Measurements from ENCODE around the gene CLNS1A.
"Not testable (repeated sequence)": the region's sequence is repeated elsewhere in the genome, so short reads cannot be mapped to it uniquely, and the experiment has no call there.

The CLNS1A gene, protein sequence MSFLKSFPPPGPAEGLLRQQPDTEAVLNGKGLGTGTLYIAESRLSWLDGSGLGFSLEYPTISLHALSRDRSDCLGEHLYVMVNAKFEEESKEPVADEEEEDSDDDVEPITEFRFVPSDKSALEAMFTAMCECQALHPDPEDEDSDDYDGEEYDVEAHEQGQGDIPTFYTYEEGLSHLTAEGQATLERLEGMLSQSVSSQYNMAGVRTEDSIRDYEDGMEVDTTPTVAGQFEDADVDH

DNA sequence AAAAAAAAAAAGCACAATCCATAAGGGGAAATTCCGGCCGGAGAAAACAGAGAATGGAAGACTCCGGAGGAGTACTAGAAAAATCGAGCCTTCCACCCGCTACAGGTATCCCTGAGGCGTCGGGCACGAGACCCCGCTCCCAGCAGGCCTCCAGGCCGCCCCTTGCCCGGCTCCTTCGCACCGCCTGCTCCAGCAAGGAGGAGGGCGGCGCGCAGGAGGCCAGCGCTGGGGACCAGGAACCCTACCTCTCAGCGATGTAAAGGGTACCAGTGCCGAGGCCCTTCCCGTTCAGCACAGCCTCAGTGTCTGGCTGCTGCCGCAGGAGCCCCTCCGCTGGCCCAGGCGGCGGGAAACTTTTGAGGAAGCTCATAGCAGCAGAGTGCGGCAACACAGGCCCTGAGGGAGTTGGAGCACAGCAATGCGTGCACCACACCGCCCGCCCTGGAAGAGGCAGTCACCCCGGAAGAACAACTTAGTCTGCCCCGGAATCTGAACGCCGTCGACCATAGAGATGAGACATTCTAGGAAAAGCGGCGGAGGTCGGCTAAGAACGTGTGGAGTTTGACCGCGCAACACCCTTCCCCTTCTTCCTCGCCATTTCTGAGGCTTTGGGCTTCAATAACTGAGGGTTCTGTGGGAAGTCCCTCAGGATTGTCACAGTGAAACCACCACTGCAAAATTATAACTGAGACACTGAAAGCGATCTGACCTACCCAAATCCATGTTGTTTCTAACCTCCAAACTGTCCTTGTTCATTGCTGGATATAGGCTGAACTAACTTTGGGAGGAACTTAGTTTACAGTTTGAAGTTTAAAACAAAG lies at the start of gene CLNS1A:
Gene CLNS1A (minus strand): TSS at position 450 of the 821 bp plus-strand sequence. CDS start 80 bp downstream, at position 370.
- in situ Hi-C loops (cut with MboI; ENCODE audit: low sequenced_read_pairs), result no loop called here

DNA sequence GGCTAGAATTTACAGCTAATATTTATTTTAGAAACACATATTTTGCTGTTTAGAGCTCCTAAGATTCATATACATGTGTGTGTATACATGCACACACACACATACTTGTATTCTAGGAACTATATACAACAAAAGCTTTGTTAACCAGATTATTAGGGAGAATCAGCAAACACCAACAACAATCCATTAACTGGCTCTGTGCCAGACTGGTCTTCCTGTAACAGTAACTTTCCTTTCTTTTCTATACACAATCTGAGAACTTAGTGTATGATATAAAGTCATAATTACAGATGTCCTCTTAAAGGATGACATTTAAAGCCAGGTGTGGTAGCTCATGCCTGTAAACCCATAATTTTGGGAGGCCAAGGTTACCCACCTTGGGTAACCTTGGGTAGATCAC lies 49.5 kb upstream of the CLNS1A start:
- in situ Hi-C loops (cut with MboI; ENCODE audit: low sequenced_read_pairs), result no loop called here

DNA sequence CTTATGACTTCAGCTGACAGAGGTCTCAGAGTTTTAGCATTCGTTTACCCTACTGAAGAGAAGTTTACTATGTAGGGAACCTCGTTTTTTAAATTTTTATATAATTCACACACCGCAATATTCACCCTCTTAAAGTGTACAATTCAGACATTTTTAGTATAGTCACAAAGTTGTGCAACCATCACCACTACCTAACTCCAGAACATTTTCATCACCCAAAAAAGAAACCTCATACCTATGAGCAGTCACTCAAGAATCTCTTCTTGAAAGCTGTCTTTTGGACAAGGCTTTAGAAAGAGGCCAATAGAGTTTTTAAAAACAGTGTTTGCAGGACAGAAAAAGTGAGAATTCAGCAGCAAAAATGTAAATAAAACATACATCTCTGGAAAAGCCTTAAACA lies 39.5 kb upstream of the CLNS1A start:
- in situ Hi-C loops (cut with MboI; ENCODE audit: low sequenced_read_pairs), result no loop called here

DNA sequence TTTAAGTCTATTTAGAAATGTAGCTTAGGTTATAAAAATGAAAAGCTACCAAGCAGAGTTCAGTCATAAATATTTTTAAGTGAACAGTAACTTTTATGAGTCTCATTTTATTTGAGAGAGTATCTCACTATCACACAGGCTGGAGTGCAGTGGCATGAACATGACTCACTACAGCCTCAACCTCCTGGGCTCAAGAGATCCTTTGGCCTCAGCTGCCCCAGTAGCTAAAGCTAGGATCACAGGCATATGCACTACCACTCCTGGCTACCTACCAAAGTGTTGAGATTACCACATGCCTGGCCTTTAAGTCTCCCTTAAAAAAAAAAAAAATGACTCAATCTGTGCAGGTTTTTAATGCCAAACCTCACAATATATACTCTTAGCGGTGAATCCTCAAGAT lies 34.7 kb upstream of the CLNS1A start:
- in situ Hi-C loops (cut with MboI; ENCODE audit: low sequenced_read_pairs), result no loop called here

DNA sequence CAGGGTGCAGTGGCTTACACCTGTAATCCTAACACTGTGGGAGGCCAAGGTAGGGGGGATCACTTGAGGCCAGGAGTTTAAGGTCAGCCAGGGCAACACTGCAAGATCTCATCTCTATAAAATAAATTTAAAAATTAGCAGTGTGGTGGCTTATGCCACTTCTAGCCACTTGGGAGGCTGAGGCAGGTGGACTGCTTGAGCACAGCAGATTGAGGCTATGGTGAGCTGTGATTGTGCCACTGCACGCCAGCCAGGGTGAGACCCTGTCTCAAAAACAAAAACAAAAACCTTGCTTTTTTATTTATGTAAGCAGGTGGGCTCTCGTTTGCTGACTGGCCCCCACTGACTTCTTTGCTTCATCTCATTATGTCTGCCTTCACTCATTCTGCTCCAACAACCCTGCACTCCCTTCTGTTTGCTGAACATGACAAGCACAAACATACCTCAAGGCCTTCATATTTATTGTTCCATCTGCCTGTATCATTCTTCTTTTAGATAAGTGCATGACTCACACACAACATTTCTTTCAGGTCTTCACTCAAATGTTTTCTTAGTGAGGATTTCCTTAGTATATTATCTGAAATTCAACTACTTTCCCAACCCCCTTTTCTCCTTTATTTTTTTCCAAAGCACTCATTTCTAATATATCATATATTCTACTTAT lies 32.4 kb upstream of the CLNS1A start:
- in situ Hi-C loops (cut with MboI; ENCODE audit: low sequenced_read_pairs), result no loop called here

DNA sequence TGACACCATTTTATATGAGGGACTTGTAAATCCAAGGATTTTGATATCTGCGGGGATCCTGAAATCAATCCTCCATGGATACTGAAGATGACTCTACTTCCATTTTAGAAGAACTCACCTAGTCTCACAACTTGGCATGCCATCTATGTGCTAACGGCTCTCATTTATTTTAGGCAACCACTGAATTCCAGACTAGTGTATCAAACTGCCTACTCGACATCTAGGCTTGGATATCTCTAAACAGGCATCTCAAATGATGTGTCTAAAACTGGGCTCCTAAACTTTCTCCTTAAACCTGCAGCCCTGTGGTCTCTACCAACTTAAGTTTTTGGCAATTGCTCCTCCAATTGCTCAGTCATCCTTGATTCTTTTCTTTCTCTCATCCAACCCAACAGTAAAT lies 31.2 kb upstream of the CLNS1A start:
- in situ Hi-C loops (cut with MboI; ENCODE audit: low sequenced_read_pairs), result no loop called here

DNA sequence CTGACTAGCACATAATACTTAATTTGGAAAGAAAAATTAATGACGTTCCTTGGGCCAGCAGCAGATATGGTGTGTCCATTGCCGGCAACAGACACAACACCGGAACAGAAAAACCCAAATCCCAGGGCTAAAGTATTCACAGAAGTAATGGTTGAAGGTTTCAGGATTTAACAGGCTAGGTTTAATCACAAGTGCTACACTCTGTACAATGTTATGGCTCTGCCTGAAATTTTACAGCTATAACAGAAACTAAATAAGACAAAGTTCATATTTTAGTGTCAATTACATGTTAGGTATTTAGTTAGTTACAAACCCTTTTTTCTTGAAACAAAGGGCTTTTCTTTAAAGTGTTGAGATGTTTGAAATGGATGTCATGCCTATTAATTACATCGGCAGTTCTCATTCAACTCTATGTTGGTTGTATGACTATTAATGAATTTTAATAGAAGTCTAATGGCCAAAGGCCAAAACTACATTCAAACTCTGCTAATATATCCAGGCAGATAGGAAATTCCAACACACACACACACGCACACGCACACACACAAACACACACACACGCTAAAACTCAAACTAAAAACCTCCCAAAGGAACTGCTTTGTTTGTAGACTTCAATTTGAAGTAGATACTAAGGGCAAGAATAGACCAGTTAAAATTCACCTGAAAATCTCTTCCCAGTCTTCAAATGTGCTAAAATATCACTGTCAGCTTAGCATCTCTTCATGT lies 27.8 kb upstream of the CLNS1A start:
- in situ Hi-C loops (cut with MboI; ENCODE audit: low sequenced_read_pairs), result no loop called here

DNA sequence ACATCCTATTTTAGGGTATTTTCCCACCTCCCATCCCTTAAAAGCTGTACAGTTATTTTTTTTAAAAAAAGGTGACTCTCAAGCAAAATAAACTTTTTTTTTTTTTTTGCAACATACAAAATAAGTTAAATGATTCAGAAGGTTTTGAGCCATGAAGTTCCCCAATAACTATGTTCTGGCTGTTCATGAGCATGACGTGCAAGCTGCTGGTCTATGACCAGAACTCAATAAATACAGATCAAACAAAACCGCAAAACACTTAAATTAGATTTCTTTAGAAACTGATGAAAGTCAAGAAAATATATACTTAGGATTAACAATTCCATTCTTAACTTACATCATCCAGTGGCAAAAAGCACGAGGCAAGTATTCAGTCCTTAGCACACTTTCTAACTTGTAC lies 24.1 kb upstream of the CLNS1A start:
- in situ Hi-C loops (cut with MboI; ENCODE audit: low sequenced_read_pairs), result no loop called here

DNA sequence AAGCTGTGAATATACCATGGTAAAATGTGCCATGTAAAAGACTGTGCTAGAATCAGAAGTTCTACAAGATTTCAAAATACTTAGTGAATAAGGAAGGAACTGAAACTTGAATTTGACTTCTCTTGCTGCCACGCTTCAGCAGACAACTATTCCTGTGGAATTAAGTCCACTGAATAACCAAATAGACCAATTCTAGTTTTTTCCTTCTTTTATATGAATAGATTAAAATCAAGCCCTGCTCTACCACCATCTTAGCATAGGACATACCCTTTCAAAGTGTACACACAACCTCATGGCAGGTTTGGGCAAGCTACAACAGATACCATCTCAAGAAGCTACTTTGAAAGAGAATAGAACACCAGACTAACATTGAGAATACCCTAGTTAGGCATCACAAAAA lies 23.4 kb upstream of the CLNS1A start:
- in situ Hi-C loops (cut with MboI; ENCODE audit: low sequenced_read_pairs), result no loop called here

DNA sequence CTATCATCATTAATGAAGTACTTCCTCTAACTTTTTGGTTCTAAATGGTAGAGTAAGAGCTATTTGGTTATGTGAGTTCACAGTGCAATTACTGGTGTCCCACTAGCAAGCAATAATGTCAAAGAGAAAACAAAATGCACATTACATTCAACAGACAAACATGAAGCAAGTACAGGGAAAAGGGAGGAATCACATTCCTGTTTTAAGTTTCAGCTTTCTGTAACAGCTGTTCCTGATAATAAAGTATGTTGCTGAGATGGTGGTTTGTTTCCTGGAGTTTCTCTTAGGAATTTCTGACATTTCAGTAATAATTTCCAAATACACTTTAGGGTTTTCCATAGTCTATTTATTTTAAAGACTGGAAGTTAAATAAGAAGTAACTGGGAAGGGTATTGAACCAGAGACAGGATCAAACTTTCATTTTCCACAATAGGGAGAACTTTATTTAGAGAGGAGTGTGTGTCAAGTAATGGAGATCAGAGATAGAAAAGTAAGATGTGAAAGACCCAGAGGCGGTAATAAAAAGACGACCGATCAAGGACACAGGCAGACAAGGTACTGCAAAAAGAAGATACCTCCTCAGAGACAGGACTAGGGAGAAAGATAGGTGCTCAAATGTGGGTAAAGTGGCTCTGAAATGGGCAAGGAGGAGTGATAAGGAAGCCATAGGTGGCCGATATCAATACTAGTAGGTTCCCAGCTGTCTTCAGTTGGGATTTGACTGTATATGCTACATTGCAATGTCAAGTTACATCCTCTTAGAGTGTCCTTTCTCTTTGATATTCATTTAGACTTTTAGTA lies 20.8 kb upstream of the CLNS1A start:
- in situ Hi-C loops (cut with MboI; ENCODE audit: low sequenced_read_pairs), result no loop called here

DNA sequence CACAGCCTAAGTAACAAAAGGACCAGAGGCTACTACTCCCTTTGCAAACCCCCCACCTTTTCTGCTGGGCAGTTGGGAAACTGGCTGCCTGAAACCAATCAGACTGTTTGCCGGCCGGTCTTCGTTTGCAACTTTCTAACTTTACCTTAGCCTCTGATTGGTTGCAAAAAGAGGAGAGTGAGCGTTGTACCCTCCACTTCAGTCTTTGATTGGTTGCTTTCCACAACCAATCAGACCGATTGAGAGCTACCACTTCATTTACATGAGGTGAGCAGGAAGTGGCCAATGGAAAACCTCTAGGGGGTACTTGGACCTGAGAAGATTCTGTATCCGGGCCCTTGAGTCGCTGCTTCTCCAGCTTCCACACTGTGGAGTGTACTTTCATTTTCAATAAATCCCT lies 18.8 kb upstream of the CLNS1A start:
- in situ Hi-C loops (cut with MboI; ENCODE audit: low sequenced_read_pairs), result no loop called here

DNA sequence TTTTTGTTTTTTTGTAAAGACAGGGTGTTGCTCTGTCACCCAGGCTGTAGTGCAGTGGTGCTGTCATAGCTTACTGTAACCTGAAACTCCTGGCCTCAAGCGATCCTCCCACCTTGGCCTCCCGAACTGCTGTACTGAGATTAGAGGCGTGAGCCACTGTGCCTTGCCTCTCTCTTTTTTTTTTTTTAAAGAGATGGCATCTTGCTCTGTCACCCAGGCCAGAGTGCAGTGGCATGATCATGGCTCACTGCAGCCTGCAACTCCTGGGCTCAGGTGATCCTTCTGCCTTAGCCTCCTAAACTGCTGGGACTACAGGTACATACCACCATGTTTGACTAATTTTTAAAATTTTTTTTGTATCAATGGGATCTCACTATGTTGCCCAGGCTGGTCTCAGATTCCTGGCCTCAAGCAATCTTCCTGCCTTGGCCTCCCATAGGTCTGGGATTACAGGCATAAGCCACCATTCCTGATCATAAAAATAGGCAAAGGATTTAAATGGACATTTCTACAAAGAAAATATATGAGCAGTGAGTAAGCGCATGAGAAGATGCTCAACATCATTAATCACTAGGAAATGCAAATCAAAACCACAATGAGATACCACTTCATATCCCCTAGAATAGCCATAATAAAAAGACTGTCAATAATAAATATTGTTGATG lies 17.3 kb upstream of the CLNS1A start:
- in situ Hi-C loops (cut with MboI; ENCODE audit: low sequenced_read_pairs), result no loop called here

DNA sequence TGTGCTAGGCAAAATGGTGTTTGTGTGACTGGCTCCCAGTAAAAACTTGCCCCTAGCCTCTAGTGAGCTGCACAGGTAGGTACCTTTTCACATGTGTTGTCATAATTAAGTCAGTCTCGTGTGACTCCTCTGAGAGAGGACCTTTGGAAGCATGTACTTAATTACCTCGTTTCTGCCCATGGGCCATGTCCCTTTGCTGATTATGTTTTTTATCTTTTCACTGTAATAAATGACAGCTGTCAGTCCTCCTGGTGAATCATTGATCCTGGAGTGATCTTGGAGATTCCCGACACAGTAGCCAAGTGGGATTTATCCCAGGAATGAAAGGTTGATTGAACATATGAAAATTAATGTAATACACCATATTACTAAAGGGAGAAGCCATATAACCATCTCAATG lies 12.5 kb upstream of the CLNS1A start:
- in situ Hi-C loops (cut with MboI; ENCODE audit: low sequenced_read_pairs), result no loop called here

DNA sequence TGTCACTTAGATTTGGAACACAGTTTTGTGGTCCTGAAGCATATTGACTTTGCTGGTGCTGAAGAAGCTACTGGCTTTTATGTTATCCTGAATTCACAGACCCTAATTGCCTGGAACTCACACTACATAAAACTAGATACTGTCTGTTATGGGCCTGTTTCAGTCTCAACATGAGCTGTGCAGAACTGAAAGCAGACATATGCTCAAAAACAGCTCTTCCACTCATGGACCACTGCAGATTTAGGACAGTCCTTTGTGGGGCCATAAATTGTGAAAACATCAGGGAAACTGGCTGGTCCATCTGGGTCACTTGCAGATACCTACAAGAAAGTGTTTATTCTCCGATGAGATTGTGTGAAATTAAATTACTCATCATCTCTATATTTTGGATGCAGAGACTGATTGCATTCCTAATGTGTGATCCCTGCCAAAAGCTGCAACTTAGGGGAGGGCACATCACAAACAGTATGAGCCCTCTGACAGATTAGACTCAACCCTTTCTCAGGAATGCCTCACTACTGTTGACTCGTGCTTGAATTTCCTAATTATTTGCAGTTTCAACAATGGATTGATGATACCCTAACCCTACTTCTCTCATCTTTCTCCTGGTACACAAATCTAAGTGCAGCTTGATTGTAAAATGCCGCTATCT lies 10.2 kb upstream of the CLNS1A start:
- in situ Hi-C loops (cut with MboI; ENCODE audit: low sequenced_read_pairs), result no loop called here

DNA sequence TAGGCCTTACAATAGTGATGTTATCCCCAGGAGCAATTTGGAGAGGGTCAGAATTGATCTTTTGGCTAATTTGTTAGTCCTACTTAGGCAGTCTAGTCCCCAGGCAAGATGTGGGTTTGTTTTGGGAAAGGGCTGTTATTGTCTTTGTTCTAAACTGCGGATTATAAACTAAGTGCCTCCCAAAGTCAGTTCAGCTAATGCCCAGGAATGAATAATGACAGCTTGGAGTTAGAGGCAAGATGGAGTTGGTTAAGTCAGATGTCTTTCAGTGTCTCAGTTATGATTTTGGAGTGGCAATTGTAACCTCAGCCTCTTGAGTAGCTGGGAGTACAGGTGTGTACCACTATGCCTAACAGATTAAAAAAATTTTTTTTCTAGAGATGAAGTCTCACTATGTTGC lies 7.3 kb upstream of the CLNS1A start:
- in situ Hi-C loops (cut with MboI; ENCODE audit: low sequenced_read_pairs), result no loop called here

DNA sequence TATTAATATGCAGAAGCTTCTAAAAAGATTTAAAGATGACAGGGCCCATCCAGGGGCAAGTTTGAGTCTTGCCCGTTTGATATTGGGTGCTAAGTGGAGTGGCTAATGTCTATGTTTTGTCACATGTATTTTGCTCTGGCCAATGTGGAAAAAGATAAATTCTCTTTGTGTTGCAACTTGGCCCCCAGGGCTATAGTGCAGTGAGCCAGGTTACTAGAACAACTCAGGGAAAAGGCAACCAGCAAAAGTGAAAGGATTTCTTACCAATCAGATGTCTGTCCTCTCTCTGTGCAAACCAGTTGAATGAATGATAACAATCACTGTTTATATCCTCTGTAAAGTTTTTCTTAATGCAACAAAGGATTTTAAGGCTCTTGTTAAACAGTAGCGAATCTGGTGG lies 4.6 kb upstream of the CLNS1A start:
- in situ Hi-C loops (cut with MboI; ENCODE audit: low sequenced_read_pairs), result no loop called here

DNA sequence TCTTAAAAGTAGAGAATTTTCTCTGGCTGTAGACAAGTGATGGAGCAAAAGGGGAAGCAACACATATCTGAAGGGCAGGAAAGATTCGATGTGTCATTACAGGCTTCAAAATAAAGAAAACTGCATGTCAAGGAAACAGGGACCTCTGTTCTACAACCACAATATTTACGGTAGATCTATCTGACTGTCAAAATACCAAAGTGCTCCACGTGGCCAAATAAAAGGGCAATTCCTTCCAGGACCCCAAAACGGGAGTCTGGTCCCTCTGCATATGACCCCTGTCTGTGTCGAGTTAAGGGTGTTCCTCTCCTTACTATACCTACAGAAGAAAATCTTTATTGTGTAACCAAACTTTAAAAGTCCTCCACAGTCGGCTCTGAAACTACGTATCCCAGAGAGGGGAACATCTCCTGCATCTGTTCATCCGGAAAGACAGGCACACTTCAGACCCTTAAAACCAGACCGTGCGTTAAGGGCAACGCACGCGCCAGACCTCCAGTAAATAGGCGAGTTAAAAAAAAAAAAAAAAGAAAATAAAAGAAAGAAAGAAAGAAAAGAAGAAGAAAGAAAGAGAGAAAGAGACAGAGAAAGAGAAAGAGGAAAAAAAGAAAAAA lies 756 bp downstream of the CLNS1A start:
- in situ Hi-C loops (cut with MboI; ENCODE audit: low sequenced_read_pairs), result no loop called here

DNA sequence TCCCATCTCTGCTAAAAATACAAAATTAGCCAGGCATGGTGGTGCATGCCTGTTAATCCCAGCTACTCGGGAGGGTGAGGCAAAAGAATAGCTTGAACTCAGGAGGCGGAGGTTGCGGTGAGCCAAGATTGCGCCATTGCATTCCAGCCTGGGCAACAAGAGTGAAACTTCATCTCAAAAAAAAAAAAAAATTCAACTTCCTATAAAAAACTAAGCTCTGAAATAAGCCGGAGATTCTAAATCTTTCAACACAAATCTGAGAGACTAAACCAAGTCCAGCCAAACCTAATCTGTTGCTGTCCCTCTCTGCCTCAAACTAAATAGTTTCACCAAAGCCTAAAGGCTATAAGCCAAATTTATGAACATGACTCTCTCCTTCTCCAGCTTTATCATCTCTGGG lies 3.7 kb downstream of the CLNS1A start:
- in situ Hi-C loops (cut with MboI; ENCODE audit: low sequenced_read_pairs), result not testable (repeated sequence)

DNA sequence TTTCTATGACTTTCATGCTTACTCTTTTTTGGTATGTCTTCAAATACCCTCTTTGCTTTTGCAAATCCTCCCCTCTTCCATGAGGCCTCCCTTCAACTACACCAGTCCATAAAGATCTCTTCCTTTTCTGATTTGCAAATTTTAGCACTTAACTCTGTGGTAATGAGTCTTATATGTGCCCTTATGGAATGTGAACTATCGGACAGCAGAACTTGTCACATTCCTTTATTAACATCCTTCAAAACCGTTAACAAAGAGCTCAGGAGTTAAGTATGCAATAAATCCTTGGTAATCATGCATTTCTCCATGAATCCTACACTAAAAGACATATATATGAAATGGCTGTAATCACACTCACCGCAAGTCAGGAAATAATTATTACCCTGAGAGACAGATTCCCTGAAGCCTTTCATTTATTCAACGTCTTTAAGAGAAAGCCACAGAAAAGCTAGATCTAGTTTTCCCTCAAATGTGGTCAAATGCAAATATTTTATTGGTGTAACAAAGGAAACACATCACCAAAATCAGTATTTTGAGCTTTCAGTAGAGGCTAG lies 7.4 kb downstream of the CLNS1A start:
- in situ Hi-C loops (cut with MboI; ENCODE audit: low sequenced_read_pairs), result no loop called here

Data from hTERT RPE-1 (cell line).